ENCODE measurements around the gene FREY1.
"Not testable (repeated sequence)": the region's sequence is repeated elsewhere in the genome, so short reads cannot be mapped to it uniquely, and the experiment has no call there.

The FREY1 gene

DNA sequence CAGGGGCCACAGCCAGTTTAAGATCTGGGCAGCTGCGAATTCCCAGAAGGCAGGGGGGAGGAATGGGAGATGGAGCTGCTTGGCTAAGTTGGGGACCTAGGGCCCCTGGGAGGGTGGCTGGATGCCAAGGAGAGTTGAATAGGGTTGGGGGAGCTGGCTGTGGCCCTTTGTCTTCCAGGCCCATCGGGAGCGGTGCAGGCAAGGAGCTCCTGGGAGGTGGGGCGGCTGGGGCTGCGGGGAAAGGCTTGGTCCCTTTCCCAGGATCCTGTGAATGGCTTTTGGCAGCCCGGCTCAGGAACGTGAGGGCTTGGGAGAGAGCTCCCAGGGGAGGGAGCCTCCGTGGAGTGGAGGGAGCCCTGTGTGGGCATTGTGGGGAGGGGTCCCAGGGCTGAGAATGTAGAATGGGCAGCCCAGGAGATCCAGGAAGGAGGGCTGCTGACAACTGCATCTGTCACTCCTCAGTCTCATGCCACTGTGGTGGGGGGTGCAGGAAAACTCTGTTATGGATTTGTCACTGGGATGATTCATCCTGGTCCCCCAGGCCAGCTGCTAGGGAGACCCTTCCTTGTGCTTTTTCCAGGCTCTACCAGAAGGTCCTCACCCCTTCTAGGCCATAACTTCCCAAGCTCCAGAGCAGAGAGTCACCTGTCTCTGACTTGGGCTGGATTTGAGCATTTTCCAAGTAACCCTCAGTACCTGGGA is 6.0 kb downstream of the FREY1 start:
- Histone ChIP-seq H3K23ac (ENCODE audit: low read length) (no peak overlapping the region), H4K8ac (ENCODE audit: low read depth, low read length) (no peak overlapping the region), H3K27ac (ENCODE audit: low read depth, low read length) (no peak overlapping the region), H2BK12ac (ENCODE audit: low read length) (no peak overlapping the region), H2AFZ (ENCODE audit: insufficient read depth, low read length, poor library complexity) (no peak overlapping the region), H3K36me3 (ENCODE audit: control insufficient read depth in 1 of 2, insufficient read depth in 2 of 2, low read length in 2 of 2) (peaks cover 3 to 4% of the 10 kb centered on the region in 2 experiments), H3K18ac (ENCODE audit: low read length) (no peak overlapping the region), H3K4ac (ENCODE audit: low read depth, low read length) (no peak overlapping the region), H4K12ac (ENCODE audit: low read depth, low read length) (no peak overlapping the region), H3K9ac (ENCODE audit: low read length) (no peak overlapping the region), H2AK5ac (ENCODE audit: low read length) (no peak overlapping the region), H3K79me1 (ENCODE audit: low read length) (peaks cover 2% of the 10 kb centered on the region), H3K4me2 (ENCODE audit: low read length) (peak overlapping the region; percentile 79), H3K27me3 (ENCODE audit: insufficient read depth, low read length) (peaks cover 7% of the 10 kb centered on the region), H2BK120ac (ENCODE audit: insufficient read depth, low read length, poor library complexity) (no peak overlapping the region), H3K4me1 (ENCODE audit: control insufficient read depth in 1 of 2, insufficient read depth in 2 of 2, low read length in 2 of 2) (peaks cover 6 to 9% of the 10 kb centered on the region in 2 experiments), H4K91ac (ENCODE audit: low read depth, low read length) (no peak overlapping the region), H3K79me2 (ENCODE audit: control insufficient read depth, insufficient read depth, low read length, poor library complexity) (peaks cover 1% of the 10 kb centered on the region), H3K4me3 (ENCODE audit: low read depth, low read length) (no peak overlapping the region), H3K14ac (ENCODE audit: low read length) (no peak overlapping the region), H2BK5ac (ENCODE audit: low read depth, low read length, poor library complexity) (no peak overlapping the region), H3K9me3 (ENCODE audit: insufficient read depth, low read depth, low read length) (no peaks in the 10 kb centered on the region)
- DNase-seq: no peak
- no CpG with 5 or more reads among the region's 8 CpGs for WGBS (ENCODE audit: extremely low coverage, insufficient coverage, insufficient read length)

GRCh38 chr11:45900175-45900800 is 6.8 kb downstream of the FREY1 start:
- H3K9me3 ChIP-seq (ENCODE audit: insufficient read depth, low read depth, low read length); H3K9ac ChIP-seq (ENCODE audit: low read length); H4K91ac ChIP-seq (ENCODE audit: low read depth, low read length); H3K14ac ChIP-seq (ENCODE audit: low read length); H3K4ac ChIP-seq (ENCODE audit: low read depth, low read length); H3K23ac ChIP-seq (ENCODE audit: low read length); H3K18ac ChIP-seq (ENCODE audit: low read length); DNase-seq; H4K12ac ChIP-seq (ENCODE audit: low read depth, low read length); H2BK12ac ChIP-seq (ENCODE audit: low read length); H3K27ac ChIP-seq (ENCODE audit: low read depth, low read length); H3K27me3 ChIP-seq (ENCODE audit: insufficient read depth, low read length); H4K8ac ChIP-seq (ENCODE audit: low read depth, low read length); H3K4me1 ChIP-seq (ENCODE audit: control insufficient read depth in 1 of 2, insufficient read depth in 2 of 2, low read length in 2 of 2); H3K36me3 ChIP-seq (ENCODE audit: control insufficient read depth in 1 of 2, insufficient read depth in 2 of 2, low read length in 2 of 2); H2BK5ac ChIP-seq (ENCODE audit: low read depth, low read length, poor library complexity); H3K79me2 ChIP-seq (ENCODE audit: control insufficient read depth, insufficient read depth, low read length, poor library complexity); H2BK120ac ChIP-seq (ENCODE audit: insufficient read depth, low read length, poor library complexity); H2AK5ac ChIP-seq (ENCODE audit: low read length); H3K79me1 ChIP-seq (ENCODE audit: low read length): not testable (repeated sequence)
- peak overlapping the region; percentile 79 for H3K4me2 ChIP-seq (ENCODE audit: low read length)
- peak overlapping the region; percentile 15 for H2AFZ ChIP-seq (ENCODE audit: insufficient read depth, low read length, poor library complexity)
- no CpG with 5 or more reads among the region's 59 CpGs for WGBS (ENCODE audit: extremely low coverage, insufficient coverage, insufficient read length)
- H3K4me3 ChIP-seq (ENCODE audit: low read depth, low read length): peak overlapping the region; percentile 76

GRCh38 chr11:45899448-45900174 is 7.5 kb downstream of the FREY1 start:
- Histone ChIP-seq H3K79me2 (ENCODE audit: control insufficient read depth, insufficient read depth, low read length, poor library complexity) (peaks cover 1% of the 10 kb centered on the region), H2BK12ac (ENCODE audit: low read length) (peak overlapping the region; percentile 56), H3K9me3 (ENCODE audit: insufficient read depth, low read depth, low read length) (no peaks in the 10 kb centered on the region), H3K79me1 (ENCODE audit: low read length) (peaks cover 2% of the 10 kb centered on the region), H3K36me3 (ENCODE audit: control insufficient read depth in 1 of 2, insufficient read depth in 2 of 2, low read length in 2 of 2) (peaks cover 3 to 4% of the 10 kb centered on the region in 2 experiments), H3K4me2 (ENCODE audit: low read length) (peak overlapping the region; percentile 74), H4K91ac (ENCODE audit: low read depth, low read length) (peak overlapping the region; percentile 90), H3K4me3 (ENCODE audit: low read depth, low read length) (peak overlapping the region; percentile 76), H2AFZ (ENCODE audit: insufficient read depth, low read length, poor library complexity) (peak overlapping the region; percentile 88), H3K4ac (ENCODE audit: low read depth, low read length) (peak overlapping the region; percentile 42), H3K27ac (ENCODE audit: low read depth, low read length) (no peak overlapping the region), H4K8ac (ENCODE audit: low read depth, low read length) (peak overlapping the region; percentile 78), H2BK120ac (ENCODE audit: insufficient read depth, low read length, poor library complexity) (peak overlapping the region; percentile 90), H4K12ac (ENCODE audit: low read depth, low read length) (no peak overlapping the region), H3K4me1 (ENCODE audit: control insufficient read depth in 1 of 2, insufficient read depth in 2 of 2, low read length in 2 of 2) (peaks cover 6 to 8% of the 10 kb centered on the region in 2 experiments), H3K23ac (ENCODE audit: low read length) (no peak overlapping the region), H2AK5ac (ENCODE audit: low read length) (no peak overlapping the region), H3K14ac (ENCODE audit: low read length) (peak overlapping the region; percentile 92), H3K27me3 (ENCODE audit: insufficient read depth, low read length) (peaks cover 7% of the 10 kb centered on the region), H3K18ac (ENCODE audit: low read length) (peak overlapping the region; percentile 91), H3K9ac (ENCODE audit: low read length) (no peak overlapping the region), H2BK5ac (ENCODE audit: low read depth, low read length, poor library complexity) (peak overlapping the region; percentile 91)
- whole genome bisulfite sequencing (ENCODE audit: extremely low coverage, insufficient coverage, insufficient read length): no CpG with 5 or more reads among the region's 62 CpGs
- peak in 1 of 2 donors; percentile 53 for DNase-seq

DNA sequence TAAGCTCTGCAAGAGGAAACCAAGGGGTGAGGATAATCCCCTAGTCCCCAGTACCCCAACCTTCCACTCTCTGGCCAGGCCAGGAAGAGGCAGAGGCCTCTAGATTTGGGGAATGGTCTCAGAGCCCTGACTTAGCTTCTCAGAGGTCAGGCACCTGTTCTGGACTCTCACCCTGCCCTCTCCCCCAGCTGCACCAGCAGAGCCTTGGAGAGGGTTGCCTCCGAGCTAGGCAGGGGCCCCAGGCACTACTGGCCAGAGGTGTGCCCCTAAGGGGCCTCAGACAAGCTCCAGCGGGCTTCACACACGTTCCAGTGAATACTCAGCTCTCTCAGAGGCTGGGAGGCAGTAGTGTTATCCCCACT is 8.0 kb downstream of the FREY1 start:
- Histone ChIP-seq H4K8ac (ENCODE audit: low read depth, low read length) (no peak overlapping the region), H2AFZ (ENCODE audit: insufficient read depth, low read length, poor library complexity) (no peak overlapping the region), H3K4me1 (ENCODE audit: control insufficient read depth in 1 of 2, insufficient read depth in 2 of 2, low read length in 2 of 2) (peaks cover 6 to 8% of the 10 kb centered on the region in 2 experiments), H3K27ac (ENCODE audit: low read depth, low read length) (no peak overlapping the region), H4K91ac (ENCODE audit: low read depth, low read length) (no peak overlapping the region), H3K36me3 (ENCODE audit: control insufficient read depth in 1 of 2, insufficient read depth in 2 of 2, low read length in 2 of 2) (peaks cover 3 to 4% of the 10 kb centered on the region in 2 experiments), H2AK5ac (ENCODE audit: low read length) (no peak overlapping the region), H3K4ac (ENCODE audit: low read depth, low read length) (no peak overlapping the region), H3K14ac (ENCODE audit: low read length) (no peak overlapping the region), H2BK120ac (ENCODE audit: insufficient read depth, low read length, poor library complexity) (no peak overlapping the region), H3K23ac (ENCODE audit: low read length) (no peak overlapping the region), H3K18ac (ENCODE audit: low read length) (no peak overlapping the region), H3K79me2 (ENCODE audit: control insufficient read depth, insufficient read depth, low read length, poor library complexity) (peaks cover 1% of the 10 kb centered on the region), H3K4me3 (ENCODE audit: low read depth, low read length) (no peak overlapping the region), H3K9me3 (ENCODE audit: insufficient read depth, low read depth, low read length) (peaks cover 2% of the 10 kb centered on the region), H2BK5ac (ENCODE audit: low read depth, low read length, poor library complexity) (no peak overlapping the region), H4K12ac (ENCODE audit: low read depth, low read length) (no peak overlapping the region), H3K4me2 (ENCODE audit: low read length) (peak overlapping the region; percentile 63), H3K27me3 (ENCODE audit: insufficient read depth, low read length) (peaks cover 7% of the 10 kb centered on the region), H2BK12ac (ENCODE audit: low read length) (no peak overlapping the region), H3K9ac (ENCODE audit: low read length) (no peak overlapping the region), H3K79me1 (ENCODE audit: low read length) (peaks cover 2% of the 10 kb centered on the region)
- no peak for DNase-seq
- no CpG with 5 or more reads among the region's 3 CpGs for WGBS (ENCODE audit: extremely low coverage, insufficient coverage, insufficient read length)
